ENCODE data around the gene INSYN2B.

GRCh38 chr5:169956756-169957155 lies 23.5 kb downstream of the INSYN2B start:
- TF ChIP-seq, protein P1, sequence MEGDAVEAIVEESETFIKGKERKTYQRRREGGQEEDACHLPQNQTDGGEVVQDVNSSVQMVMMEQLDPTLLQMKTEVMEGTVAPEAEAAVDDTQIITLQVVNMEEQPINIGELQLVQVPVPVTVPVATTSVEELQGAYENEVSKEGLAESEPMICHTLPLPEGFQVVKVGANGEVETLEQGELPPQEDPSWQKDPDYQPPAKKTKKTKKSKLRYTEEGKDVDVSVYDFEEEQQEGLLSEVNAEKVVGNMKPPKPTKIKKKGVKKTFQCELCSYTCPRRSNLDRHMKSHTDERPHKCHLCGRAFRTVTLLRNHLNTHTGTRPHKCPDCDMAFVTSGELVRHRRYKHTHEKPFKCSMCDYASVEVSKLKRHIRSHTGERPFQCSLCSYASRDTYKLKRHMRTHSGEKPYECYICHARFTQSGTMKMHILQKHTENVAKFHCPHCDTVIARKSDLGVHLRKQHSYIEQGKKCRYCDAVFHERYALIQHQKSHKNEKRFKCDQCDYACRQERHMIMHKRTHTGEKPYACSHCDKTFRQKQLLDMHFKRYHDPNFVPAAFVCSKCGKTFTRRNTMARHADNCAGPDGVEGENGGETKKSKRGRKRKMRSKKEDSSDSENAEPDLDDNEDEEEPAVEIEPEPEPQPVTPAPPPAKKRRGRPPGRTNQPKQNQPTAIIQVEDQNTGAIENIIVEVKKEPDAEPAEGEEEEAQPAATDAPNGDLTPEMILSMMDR (conservative IDR thresholded peaks at IDR 0.05; ENCODE audit: low read depth, low read length): no peak
- TF ChIP-seq EZH2 (IDR thresholded peaks at IDR 0.05; ENCODE audit: low read length, unreplicated experiment) (no peak), EZH2phosphoT487 (IDR thresholded peaks at IDR 0.05; ENCODE audit: borderline replicate concordance, low read length) (no peak)
